GM19328 (cell line): Measurements from ENCODE around the gene SOD1.
"Not testable (repeated sequence)": the region's sequence is repeated elsewhere in the genome, so short reads cannot be mapped to it uniquely, and the experiment has no call there.

Source experiments
- ATAC-seq: cut with Tn5 transposase; IDR thresholded peaks from one replicate; pipeline ENCODE4 v1.9.1; 2021; ENCODE audit warnings: mild to moderate bottlenecking, moderate library complexity; ENCODE audit not compliant: unreplicated experiment

Gene SOD1

DNA sequence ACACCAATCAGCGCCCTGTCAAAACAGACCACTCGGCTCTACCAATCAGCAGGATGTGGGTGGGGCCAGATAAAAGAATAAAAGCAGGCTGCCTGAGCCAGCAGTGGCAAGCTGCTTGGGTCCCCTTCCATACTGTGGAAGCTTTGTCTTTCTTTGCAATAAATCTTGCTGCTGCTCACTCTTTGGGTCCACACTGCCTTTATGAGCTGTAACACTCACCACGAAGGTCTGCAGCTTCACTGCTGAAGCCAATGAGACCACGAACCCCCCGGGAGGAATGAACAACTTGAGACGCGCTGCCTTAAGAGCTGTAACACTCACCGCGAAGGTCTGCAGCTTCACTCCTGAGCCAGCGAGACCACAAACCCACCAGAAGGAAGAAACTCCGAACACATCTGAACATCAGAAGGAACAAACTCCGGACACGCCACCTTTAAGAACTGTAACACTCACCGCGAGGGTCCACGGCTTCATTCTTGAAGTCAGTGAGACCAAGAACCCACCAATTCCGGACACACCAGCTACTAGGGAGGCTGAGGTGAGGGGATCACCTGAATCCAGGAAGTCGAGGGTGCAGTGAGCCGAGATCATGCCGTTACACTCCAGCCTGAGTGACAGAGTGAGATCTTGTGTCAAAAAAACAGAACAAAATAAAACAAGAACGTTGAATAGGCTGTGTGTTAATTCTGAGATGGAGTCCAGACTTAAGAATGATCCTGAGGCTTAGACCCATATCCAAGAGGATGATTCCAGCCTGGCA, 4.5 kb upstream of the SOD1 start:
- ATAC-seq, result not testable (repeated sequence)

DNA sequence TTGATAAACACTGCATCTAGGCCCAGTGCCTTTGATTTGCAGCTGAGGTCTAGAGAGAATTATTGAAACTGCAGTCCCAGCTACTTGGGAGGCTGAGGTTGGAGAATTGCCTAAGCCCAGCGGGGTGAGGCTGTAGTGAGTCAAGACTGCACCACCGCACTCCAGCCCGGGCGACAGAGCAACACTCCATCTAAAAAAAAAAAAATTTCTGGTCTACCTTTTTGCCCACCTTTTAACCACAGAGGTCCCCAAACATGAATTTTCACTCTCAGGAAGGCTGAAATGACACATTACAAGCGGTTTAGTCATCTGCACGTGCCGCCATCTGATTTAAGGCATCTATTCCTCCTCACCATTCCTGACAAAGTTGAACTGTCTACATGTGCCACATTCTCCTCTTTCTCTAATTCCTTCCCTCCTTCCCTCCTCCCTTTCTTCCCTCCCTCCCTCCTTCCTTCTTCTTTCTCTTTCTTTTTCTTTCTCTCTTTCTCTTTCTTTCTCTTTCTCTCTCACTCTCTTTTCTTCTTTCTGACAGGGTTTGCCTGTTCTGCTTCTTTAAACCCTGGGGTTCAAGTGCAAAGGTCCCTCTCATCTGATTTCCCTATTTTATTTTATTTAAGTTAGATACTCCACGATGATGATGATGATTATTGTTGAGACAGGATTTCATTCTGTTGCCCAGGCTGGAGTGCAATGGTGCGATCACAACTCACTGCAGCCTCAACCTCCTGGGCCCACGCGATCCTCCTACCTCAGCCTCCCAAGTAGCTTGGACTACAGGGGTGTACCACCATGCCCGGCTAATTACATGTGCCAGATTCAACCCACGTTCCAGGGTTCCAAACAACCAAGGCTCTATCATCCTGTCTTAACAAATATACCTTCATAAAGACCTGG, 3.0 kb upstream of the SOD1 start:
- ATAC-seq, result no peak

DNA sequence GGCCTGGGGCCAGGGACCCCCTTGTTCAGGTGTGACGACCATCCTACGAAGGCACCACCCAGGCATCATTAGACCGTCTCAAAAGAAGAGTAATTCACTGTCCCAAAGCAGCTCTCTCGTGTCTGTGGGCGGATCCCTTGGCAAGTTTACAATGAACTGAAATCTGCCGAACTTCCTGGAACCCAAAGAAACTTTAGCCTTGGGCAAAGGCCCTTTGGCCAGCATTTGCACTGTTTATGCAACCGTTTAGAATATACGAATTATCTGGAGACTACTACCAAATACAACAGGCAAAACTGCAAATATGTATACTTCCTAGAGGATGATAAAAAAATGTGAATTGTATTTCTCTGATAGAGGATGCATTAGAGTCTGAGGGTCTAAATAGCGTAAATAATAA, 1.4 kb upstream of the SOD1 start:
- ATAC-seq, result no peak

DNA sequence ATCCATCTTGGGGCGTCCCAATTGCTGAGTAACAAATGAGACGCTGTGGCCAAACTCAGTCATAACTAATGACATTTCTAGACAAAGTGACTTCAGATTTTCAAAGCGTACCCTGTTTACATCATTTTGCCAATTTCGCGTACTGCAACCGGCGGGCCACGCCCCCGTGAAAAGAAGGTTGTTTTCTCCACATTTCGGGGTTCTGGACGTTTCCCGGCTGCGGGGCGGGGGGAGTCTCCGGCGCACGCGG, 282 bp upstream of the SOD1 start:
- peak; percentile 15 for ATAC-seq

DNA sequence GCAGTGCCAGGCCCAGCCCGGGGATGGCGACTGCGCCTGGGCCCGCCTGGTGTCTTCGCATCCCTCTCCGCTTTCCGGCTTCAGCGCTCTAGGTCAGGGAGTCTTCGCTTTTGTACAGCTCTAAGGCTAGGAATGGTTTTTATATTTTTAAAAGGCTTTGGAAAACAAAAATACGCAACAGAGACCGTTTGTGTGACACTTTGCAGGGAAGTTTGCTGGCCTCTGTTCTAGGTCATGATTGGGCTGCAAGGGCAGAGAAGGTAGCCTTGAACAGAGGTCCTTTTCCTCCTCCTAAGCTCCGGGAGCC, 719 bp downstream of the SOD1 start:
- ATAC-seq, result peak; percentile 18

DNA sequence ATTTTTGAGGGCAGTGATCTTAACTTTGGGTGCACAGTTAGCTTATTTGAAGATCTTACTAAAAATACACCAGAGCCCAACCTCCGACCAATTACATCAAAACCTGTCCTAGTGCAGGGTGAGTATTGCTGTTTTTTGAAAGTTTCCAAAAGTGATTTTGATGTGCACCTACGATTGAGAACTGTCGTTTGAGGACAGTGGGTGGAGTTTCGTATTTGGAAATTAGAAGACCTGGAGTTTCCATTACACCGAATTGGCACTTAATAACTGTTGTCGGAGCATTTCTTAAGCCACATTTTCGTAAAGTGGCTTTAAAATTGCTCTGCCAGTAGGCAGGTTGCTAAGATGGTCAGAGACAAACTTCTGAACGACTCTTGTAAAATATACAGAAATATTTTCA, 1.1 kb downstream of the SOD1 start:
- no peak for ATAC-seq

DNA sequence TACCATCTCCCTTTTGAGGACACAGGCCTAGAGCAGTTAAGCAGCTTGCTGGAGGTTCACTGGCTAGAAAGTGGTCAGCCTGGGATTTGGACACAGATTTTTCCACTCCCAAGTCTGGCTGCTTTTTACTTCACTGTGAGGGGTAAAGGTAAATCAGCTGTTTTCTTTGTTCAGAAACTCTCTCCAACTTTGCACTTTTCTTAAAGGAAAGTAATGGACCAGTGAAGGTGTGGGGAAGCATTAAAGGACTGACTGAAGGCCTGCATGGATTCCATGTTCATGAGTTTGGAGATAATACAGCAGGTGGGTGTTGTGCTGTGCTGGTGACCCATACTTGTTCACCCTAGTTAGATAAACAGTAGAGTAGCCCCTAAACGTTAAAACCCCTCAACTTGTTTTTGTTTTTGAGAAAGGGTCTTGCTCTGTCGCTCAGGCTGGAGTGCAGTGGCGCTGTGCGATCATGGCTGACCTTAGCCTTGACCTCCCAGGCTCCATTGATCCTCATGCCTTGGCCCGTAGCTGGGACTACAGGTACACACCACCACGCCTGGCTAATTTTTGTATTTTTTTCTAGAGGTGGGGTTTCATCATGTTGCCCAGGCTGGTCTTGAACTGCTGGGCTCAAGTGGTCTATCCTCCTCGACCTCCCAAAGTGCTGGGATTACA, 4.2 kb downstream of the SOD1 start:
- ATAC-seq, result no peak

DNA sequence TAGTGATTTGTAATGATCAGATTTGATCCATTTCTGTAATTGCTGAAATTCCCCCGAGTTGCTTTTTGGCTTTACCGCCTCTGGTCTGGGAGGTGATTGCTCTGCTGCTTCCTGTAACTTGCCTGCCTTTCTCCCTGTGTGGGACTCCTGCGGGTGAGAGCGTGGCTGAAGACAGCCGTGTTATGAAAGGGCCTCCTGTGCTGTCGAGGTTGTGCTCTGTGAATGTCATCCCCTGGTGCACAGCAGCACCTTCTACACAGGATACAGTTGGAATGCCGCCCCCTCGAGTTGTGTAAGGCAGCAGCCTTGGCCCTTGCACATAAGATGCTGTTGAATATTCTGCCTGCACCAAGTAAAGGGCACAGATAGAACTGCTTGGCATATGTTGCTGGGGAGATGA, 5.9 kb downstream of the SOD1 start:
- no peak for ATAC-seq

DNA sequence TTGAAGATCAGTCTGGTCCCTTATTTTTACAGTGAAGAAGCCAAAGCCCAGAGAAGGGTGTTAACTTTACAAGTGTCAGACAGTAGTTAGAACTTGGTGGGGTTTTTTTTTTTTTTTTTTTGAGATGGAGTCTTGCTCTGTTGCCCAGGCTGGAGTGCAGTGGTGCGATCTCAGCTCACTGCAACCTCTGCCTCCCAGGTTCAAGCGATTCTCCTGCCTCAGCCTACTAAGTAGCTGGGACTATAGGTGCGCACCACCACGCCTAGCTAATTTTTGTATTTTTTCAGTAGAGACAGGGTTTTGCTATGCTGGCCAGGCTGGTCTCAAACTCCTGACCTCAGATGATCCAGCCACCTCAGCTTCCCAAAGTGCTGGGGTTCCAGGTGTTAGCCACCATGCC, 6.4 kb downstream of the SOD1 start:
- not testable (repeated sequence) for ATAC-seq

DNA sequence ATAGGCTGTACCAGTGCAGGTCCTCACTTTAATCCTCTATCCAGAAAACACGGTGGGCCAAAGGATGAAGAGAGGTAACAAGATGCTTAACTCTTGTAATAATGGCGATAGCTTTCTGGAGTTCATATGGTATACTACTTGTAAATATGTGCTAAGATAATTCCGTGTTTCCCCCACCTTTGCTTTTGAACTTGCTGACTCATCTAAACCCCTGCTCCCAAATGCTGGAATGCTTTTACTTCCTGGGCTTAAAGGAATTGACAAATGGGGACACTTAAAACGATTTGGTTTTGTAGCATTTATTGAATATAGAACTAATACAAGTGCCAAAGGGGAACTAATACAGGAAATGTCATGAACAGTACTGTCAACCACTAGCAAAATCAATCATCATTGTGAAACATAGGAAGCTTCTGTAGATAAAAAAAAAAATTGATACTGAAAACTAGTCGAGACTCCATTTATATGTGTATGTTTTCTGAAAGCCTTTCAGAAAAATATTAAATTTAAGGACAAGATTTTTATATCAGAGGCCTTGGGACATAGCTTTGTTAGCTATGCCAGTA, 7.0 kb downstream of the SOD1 start:
- no peak for ATAC-seq

DNA sequence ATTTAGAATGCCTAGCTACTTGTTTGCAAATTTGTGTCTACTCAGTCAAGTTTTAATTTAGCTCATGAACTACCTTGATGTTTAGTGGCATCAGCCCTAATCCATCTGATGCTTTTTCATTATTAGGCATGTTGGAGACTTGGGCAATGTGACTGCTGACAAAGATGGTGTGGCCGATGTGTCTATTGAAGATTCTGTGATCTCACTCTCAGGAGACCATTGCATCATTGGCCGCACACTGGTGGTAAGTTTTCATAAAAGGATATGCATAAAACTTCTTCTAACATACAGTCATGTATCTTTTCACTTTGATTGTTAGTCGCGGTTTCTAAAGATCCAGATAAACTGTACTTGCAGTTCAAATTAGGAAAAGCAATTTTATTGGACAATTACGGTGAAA, 7.6 kb downstream of the SOD1 start:
- ATAC-seq, result no peak

DNA sequence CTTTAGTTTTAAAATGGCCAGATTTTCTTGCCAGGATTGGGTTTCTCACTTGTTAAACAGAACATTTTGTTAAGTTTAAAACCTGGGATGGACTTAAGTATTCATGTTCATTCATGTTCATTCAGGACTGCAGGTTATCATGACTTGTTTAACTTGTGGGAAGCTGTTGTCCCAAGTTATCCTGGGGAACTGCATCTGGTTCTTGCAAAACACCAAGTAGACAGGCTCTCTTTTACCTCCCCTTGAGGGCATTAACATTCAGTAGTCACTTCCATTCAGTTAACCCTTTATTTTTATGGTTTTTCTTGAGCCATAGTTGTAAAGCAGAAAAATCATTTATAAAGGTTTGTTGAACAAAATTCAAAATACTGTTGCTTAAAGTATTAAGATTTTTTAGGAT, 8.1 kb downstream of the SOD1 start:
- ATAC-seq, result no peak

DNA sequence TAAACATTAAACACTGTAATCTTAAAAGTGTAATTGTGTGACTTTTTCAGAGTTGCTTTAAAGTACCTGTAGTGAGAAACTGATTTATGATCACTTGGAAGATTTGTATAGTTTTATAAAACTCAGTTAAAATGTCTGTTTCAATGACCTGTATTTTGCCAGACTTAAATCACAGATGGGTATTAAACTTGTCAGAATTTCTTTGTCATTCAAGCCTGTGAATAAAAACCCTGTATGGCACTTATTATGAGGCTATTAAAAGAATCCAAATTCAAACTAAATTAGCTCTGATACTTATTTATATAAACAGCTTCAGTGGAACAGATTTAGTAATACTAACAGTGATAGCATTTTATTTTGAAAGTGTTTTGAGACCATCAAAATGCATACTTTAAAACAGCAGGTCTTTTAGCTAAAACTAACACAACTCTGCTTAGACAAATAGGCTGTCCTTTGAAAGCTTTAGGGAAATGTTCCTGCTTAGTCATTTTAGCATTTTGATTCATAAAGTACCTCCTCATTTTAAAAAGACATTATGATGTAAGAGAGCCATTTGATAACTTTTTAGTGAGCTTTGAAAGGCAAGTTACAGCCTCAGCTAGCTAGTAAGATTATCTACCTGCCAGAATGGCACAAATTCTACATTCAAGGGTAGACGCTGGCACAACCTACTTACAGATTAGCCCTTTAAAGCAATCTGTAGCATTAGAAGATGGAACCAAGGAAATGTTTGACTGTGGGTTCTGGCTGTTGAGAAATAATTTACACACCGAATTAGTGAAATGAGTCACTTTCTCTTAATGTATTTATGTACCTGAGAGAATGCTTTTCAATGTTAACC, 9.4 kb downstream of the SOD1 start:
- no peak for ATAC-seq

DNA sequence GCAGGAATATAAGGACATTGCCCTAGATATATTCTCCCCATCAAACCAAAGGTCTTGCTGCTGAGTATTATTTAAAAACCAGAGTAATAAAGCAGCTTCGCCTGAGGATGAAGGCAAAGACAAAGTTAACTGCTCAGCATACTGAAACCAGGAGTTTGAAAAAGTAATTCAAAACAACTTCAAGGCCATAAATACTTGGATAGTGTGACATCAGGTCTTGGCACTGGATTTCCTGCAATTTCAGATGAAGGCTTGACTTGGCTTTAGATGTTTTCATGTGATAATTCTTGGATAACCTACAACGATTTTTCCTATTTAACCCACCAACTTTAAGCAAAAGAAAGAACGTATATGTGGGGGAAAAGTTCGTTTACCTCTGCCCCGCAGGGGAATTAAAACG, 10.6 kb downstream of the SOD1 start:
- ATAC-seq, result no peak

DNA sequence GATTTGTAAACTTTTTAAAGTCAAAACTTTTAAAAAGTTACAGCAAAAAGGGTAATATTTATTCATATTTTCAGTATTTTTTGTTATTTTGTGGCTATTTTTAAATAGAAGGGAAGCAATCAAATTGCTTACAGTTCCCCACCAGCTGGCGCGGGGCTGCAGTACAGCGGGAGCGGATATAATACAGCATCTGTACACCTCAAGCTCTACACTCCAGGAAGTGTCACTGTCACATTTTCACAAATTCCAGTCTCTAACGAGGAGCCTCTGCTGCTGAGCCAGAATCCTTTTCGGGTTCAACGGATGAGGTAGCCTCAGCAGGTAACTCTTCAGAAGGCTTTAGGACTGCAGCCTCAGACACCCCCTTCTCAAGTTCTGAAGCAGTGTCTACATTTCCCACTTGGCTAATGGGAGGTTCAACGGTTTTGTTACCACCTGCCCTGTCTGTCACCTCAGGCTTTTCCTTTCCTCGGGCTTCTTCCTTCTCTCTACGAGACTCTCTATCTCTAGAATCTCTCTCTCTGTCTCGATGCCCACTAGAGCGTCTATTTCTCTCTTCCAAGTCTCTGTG, 11.7 kb downstream of the SOD1 start:
- no peak for ATAC-seq

DNA sequence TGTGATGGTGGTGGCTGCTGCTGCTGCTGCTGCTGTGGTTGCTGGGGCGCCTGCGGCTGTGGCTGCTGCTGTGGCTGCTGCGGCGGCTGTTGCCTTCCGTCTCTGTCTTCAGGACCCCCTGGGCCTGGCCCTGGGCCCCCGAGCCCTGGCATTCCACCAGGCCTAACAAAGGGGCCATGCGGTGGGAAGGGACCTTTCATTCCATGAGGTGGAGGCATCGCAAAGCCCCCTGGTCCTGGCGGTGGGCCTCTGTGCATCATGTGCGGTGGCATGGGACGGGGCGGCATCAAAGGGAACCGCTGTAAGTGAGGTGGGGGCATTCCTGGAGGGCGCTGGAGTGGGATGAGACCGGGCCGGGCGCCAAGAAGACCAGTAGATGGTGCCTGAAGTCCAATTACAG, 12.4 kb downstream of the SOD1 start:
- no peak for ATAC-seq

DNA sequence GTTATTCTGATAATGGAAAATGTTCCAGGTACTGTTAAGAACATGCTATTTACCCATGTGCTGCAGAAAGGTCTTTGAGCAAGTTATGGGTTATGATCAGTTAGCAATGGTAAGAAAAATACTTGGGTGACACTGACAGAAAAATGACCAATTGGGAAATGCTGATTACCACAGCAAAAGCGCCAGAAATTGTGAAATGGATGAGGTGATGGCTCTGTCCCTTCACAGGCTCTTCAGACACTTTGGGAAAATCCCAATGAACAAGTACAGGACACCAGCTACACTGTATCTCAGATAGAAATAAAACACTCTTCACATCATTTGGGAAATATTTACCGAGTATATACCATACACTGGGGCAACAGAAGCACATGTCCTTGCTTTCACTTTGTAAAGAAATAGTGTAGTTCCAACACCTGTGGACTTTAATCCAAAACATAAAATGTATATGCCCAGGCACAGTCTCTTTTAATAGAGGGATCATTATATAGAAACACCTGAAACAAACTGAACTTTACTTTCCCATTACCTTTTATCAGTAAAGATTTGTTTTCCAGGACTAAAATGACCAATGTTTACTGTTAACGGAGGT, 13.9 kb downstream of the SOD1 start:
- ATAC-seq, result no peak

DNA sequence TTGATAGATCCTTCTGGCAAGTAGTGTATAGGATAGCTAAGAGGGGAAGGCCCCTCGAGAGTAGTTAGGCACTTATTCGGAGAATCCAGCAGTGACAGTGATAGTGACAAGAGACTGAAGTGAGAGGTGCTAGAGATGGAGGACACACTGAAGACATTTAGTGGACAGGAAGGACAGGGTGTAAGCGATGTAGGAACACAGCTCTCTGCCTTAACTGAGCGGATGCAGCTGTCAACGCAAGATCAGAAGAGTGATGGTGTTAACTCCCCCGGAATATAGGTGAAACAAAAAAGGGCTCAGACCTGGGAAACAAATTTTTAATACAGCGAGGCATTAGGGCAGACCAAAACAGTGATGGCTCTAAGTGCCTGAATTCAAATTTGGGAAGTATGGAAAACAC, 15.8 kb downstream of the SOD1 start:
- ATAC-seq, result no peak

DNA sequence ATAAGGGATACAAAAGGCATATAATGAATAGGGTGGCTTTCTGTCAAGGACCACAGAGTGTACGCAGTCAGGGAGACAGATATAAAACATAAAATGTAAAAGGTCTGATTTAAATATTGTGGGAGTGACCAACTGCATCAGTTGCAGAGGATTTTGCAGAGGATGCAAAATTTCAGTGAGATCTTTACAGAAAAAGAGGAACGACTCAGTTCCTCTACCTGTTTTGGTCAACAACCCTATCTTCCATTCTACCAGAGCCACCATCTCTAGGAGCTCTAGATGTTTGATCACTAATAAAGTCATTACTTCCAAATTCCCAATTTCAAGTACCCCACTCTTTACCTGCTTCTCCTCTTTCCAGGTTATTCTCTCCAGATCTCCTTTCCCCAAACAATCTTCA, 16.5 kb downstream of the SOD1 start:
- no peak for ATAC-seq

DNA sequence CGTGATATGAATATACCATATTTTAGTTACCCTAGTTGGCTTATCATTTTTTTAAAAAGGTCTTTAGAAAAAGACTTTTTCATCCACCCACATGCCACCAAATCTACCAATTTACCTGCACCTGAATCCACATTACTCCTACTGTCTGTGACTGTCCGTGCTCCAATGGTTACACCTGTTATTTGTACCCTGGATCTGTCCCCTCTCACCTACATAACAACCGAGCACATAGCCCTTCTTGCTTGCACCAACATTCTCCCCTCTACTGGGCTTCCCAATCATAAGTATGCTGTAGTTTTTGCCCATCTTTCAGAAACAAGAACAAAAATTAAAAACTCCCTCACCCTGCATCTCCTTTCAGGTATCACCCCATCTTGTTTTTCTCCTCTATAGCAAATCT, 17.6 kb downstream of the SOD1 start:
- ATAC-seq, result no peak
